ENCODE results near the gene ADAP1.

Gene ADAP1

GRCh38 chr7:862157-862556, 92.3 kb downstream of the ADAP1 start:
- Histone ChIP-seq H2BK15ac (replicated peaks; ENCODE audit: low read depth) (no peak overlapping the region), H3K23ac (ENCODE audit: low read length) (no peak overlapping the region), H3K4me3 (ENCODE audit: low read length) (no peak overlapping the region), H2BK120ac (ENCODE audit: low read depth, low read length) (no peak overlapping the region), H4K5ac (ENCODE audit: low read length) (no peak overlapping the region), H2BK5ac (ENCODE audit: low read length) (no peak overlapping the region), H3K36me3 (ENCODE audit: control insufficient read depth, insufficient read depth, low read length) (peaks cover 22% of the 10 kb centered on the region), H4K8ac (ENCODE audit: low read depth, low read length) (no peak overlapping the region), H3K27me3 (ENCODE audit: insufficient read depth, low read length, poor library complexity) (no peaks in the 10 kb centered on the region), H3K18ac (ENCODE audit: low read length) (no peak overlapping the region), H3K79me2 (ENCODE audit: control insufficient read depth, insufficient read depth, low read length) (no peaks in the 10 kb centered on the region), H2AK5ac (ENCODE audit: low read length) (no peak overlapping the region), H3K9ac (ENCODE audit: low read length) (no peak overlapping the region), H3K79me1 (ENCODE audit: low read length) (no peaks in the 10 kb centered on the region), H3K27ac (ENCODE audit: low read depth, low read length) (no peak overlapping the region), H3K56ac (ENCODE audit: low read length) (no peak overlapping the region), H3K4ac (ENCODE audit: low read depth, low read length) (no peak overlapping the region), H3K4me2 (ENCODE audit: low read length) (no peak overlapping the region), H3K4me1 (ENCODE audit: control insufficient read depth, low read depth, low read length) (no peaks in the 10 kb centered on the region)
- WGBS (ENCODE audit: extremely low coverage, insufficient coverage, low lambda C conversion rate): no CpG with 5 or more reads among the region's 6 CpGs
- no peak for DNase-seq

- Histone ChIP-seq H2BK15ac (replicated peaks; ENCODE audit: low read depth) (no peak overlapping the region), H2AK5ac (ENCODE audit: low read length) (no peak overlapping the region), H3K56ac (ENCODE audit: low read length) (no peak overlapping the region), H3K4me2 (ENCODE audit: low read length) (no peak overlapping the region), H3K4me3 (ENCODE audit: low read length) (no peak overlapping the region), H2BK5ac (ENCODE audit: low read length) (no peak overlapping the region), H3K9ac (ENCODE audit: low read length) (no peak overlapping the region), H2BK120ac (ENCODE audit: low read depth, low read length) (no peak overlapping the region), H3K79me2 (ENCODE audit: control insufficient read depth, insufficient read depth, low read length) (no peaks in the 10 kb centered on the region), H3K4me1 (ENCODE audit: control insufficient read depth, low read depth, low read length) (no peaks in the 10 kb centered on the region), H3K27me3 (ENCODE audit: insufficient read depth, low read length, poor library complexity) (no peaks in the 10 kb centered on the region), H3K18ac (ENCODE audit: low read length) (no peak overlapping the region), H3K23ac (ENCODE audit: low read length) (no peak overlapping the region), H3K4ac (ENCODE audit: low read depth, low read length) (no peak overlapping the region), H3K79me1 (ENCODE audit: low read length) (no peaks in the 10 kb centered on the region), H4K5ac (ENCODE audit: low read length) (no peak overlapping the region), H3K27ac (ENCODE audit: low read depth, low read length) (no peak overlapping the region), H4K8ac (ENCODE audit: low read depth, low read length) (no peak overlapping the region), H3K36me3 (ENCODE audit: control insufficient read depth, insufficient read depth, low read length) (peaks cover 24% of the 10 kb centered on the region)
- DNase-seq: no peak
- no CpG with 5 or more reads among the region's 9 CpGs for WGBS (ENCODE audit: extremely low coverage, insufficient coverage, low lambda C conversion rate)
These were observed 93.3 kb downstream of the ADAP1 start for GRCh38 chr7:861222-861621.

- Histone ChIP-seq H3K36me3 (ENCODE audit: control insufficient read depth, insufficient read depth, low read length) (peaks cover 18% of the 10 kb centered on the region), H4K5ac (ENCODE audit: low read length) (no peak overlapping the region), H3K4me1 (ENCODE audit: control insufficient read depth, low read depth, low read length) (no peaks in the 10 kb centered on the region), H2AK5ac (ENCODE audit: low read length) (no peak overlapping the region), H2BK5ac (ENCODE audit: low read length) (no peak overlapping the region), H3K79me2 (ENCODE audit: control insufficient read depth, insufficient read depth, low read length) (no peaks in the 10 kb centered on the region), H3K9ac (ENCODE audit: low read length) (no peak overlapping the region), H3K4me2 (ENCODE audit: low read length) (no peak overlapping the region), H3K4ac (ENCODE audit: low read depth, low read length) (no peak overlapping the region), H3K79me1 (ENCODE audit: low read length) (no peaks in the 10 kb centered on the region), H3K4me3 (ENCODE audit: low read length) (no peak overlapping the region), H2BK15ac (replicated peaks; ENCODE audit: low read depth) (no peak overlapping the region), H2BK120ac (ENCODE audit: low read depth, low read length) (no peak overlapping the region), H4K8ac (ENCODE audit: low read depth, low read length) (no peak overlapping the region), H3K23ac (ENCODE audit: low read length) (no peak overlapping the region), H3K27me3 (ENCODE audit: insufficient read depth, low read length, poor library complexity) (no peaks in the 10 kb centered on the region), H3K27ac (ENCODE audit: low read depth, low read length) (no peak overlapping the region), H3K18ac (ENCODE audit: low read length) (no peak overlapping the region), H3K56ac (ENCODE audit: low read length) (no peak overlapping the region)
- DNase-seq: no peak
- WGBS (ENCODE audit: extremely low coverage, insufficient coverage, low lambda C conversion rate): no CpG with 5 or more reads among the region's 21 CpGs
These were observed 94.3 kb downstream of the ADAP1 start for GRCh38 chr7:860149-860548.

GRCh38 chr7:859359-860030, 95.0 kb downstream of the ADAP1 start:
- H3K27ac ChIP-seq (ENCODE audit: low read depth, low read length): no peak overlapping the region
- no peak overlapping the region for H3K18ac ChIP-seq (ENCODE audit: low read length)
- H3K23ac ChIP-seq (ENCODE audit: low read length): no peak overlapping the region
- no peak overlapping the region for H3K9ac ChIP-seq (ENCODE audit: low read length)
- no peak overlapping the region for H3K4me3 ChIP-seq (ENCODE audit: low read length)
- H2BK5ac ChIP-seq (ENCODE audit: low read length): no peak overlapping the region
- no peak overlapping the region for H2BK120ac ChIP-seq (ENCODE audit: low read depth, low read length)
- no peak overlapping the region for H3K4me2 ChIP-seq (ENCODE audit: low read length)
- H3K4ac ChIP-seq (ENCODE audit: low read depth, low read length): no peak overlapping the region
- no peak overlapping the region for H3K56ac ChIP-seq (ENCODE audit: low read length)
- H4K8ac ChIP-seq (ENCODE audit: low read depth, low read length): no peak overlapping the region
- H3K27me3 ChIP-seq (ENCODE audit: insufficient read depth, low read length, poor library complexity): no peaks in the 10 kb centered on the region
- H4K5ac ChIP-seq (ENCODE audit: low read length): no peak overlapping the region
- H2BK15ac ChIP-seq (replicated peaks; ENCODE audit: low read depth): no peak overlapping the region
- DNase-seq: no peak
- H3K79me1 ChIP-seq (ENCODE audit: low read length): no peaks in the 10 kb centered on the region
- no CpG with 5 or more reads among the region's 16 CpGs for WGBS (ENCODE audit: extremely low coverage, insufficient coverage, low lambda C conversion rate)
- H2AK5ac ChIP-seq (ENCODE audit: low read length): no peak overlapping the region
- no peaks in the 10 kb centered on the region for H3K4me1 ChIP-seq (ENCODE audit: control insufficient read depth, low read depth, low read length)
- H3K79me2 ChIP-seq (ENCODE audit: control insufficient read depth, insufficient read depth, low read length): no peaks in the 10 kb centered on the region
- peaks cover 18% of the 10 kb centered on the region for H3K36me3 ChIP-seq (ENCODE audit: control insufficient read depth, insufficient read depth, low read length)

GRCh38 chr7:857661-858060, 96.8 kb downstream of the ADAP1 start:
- no peak overlapping the region for H3K18ac ChIP-seq (ENCODE audit: low read length)
- H3K4ac ChIP-seq (ENCODE audit: low read depth, low read length): no peak overlapping the region
- DNase-seq: no peak
- WGBS (ENCODE audit: extremely low coverage, insufficient coverage, low lambda C conversion rate): no CpG with 5 or more reads among the region's 9 CpGs
- H3K4me1 ChIP-seq (ENCODE audit: control insufficient read depth, low read depth, low read length): no peaks in the 10 kb centered on the region
- H2BK15ac ChIP-seq (replicated peaks; ENCODE audit: low read depth): no peak overlapping the region
- H3K27me3 ChIP-seq (ENCODE audit: insufficient read depth, low read length, poor library complexity): no peaks in the 10 kb centered on the region
- peaks cover 24% of the 10 kb centered on the region for H3K36me3 ChIP-seq (ENCODE audit: control insufficient read depth, insufficient read depth, low read length)
- no peak overlapping the region for H3K27ac ChIP-seq (ENCODE audit: low read depth, low read length)
- H3K79me2 ChIP-seq (ENCODE audit: control insufficient read depth, insufficient read depth, low read length): no peaks in the 10 kb centered on the region
- no peak overlapping the region for H4K5ac ChIP-seq (ENCODE audit: low read length)
- H2BK5ac ChIP-seq (ENCODE audit: low read length): no peak overlapping the region
- no peak overlapping the region for H2AK5ac ChIP-seq (ENCODE audit: low read length)
- no peaks in the 10 kb centered on the region for H3K79me1 ChIP-seq (ENCODE audit: low read length)
- H4K8ac ChIP-seq (ENCODE audit: low read depth, low read length): no peak overlapping the region
- H3K23ac ChIP-seq (ENCODE audit: low read length): no peak overlapping the region
- H3K9ac ChIP-seq (ENCODE audit: low read length): no peak overlapping the region
- no peak overlapping the region for H2BK120ac ChIP-seq (ENCODE audit: low read depth, low read length)
- H3K4me2 ChIP-seq (ENCODE audit: low read length): no peak overlapping the region
- no peak overlapping the region for H3K56ac ChIP-seq (ENCODE audit: low read length)
- no peak overlapping the region for H3K4me3 ChIP-seq (ENCODE audit: low read length)

- Histone ChIP-seq H3K79me2 (ENCODE audit: control insufficient read depth, insufficient read depth, low read length) (no peaks in the 10 kb centered on the region), H3K4me1 (ENCODE audit: control insufficient read depth, low read depth, low read length) (no peaks in the 10 kb centered on the region), H3K27ac (ENCODE audit: low read depth, low read length) (no peak overlapping the region), H3K56ac (ENCODE audit: low read length) (no peak overlapping the region), H3K79me1 (ENCODE audit: low read length) (no peaks in the 10 kb centered on the region), H3K4me3 (ENCODE audit: low read length) (no peak overlapping the region), H3K4ac (ENCODE audit: low read depth, low read length) (no peak overlapping the region), H3K9ac (ENCODE audit: low read length) (no peak overlapping the region), H3K36me3 (ENCODE audit: control insufficient read depth, insufficient read depth, low read length) (peaks cover 24% of the 10 kb centered on the region), H2BK15ac (replicated peaks; ENCODE audit: low read depth) (no peak overlapping the region), H2AK5ac (ENCODE audit: low read length) (no peak overlapping the region), H2BK5ac (ENCODE audit: low read length) (no peak overlapping the region), H4K5ac (ENCODE audit: low read length) (no peak overlapping the region), H2BK120ac (ENCODE audit: low read depth, low read length) (no peak overlapping the region), H4K8ac (ENCODE audit: low read depth, low read length) (no peak overlapping the region), H3K23ac (ENCODE audit: low read length) (no peak overlapping the region), H3K18ac (ENCODE audit: low read length) (no peak overlapping the region), H3K27me3 (ENCODE audit: insufficient read depth, low read length, poor library complexity) (no peaks in the 10 kb centered on the region), H3K4me2 (ENCODE audit: low read length) (no peak overlapping the region)
- WGBS (ENCODE audit: extremely low coverage, insufficient coverage, low lambda C conversion rate): no CpG with 5 or more reads among the region's 30 CpGs
- DNase-seq: no peak
These were observed 97.9 kb downstream of the ADAP1 start for GRCh38 chr7:856444-857095.
